ENCODE measurements around the gene PITX2.

The PITX2 gene

GRCh38 chr4:110621839-110622751, 782 bp downstream of the PITX2 start:
- no peak for DNase-seq

- DNase-seq: no peak
Measured at GRCh38 chr4:110621328-110621812, 1.5 kb downstream of the PITX2 start.

- DNase-seq: no peak
Measured at GRCh38 chr4:110620691-110621327, 2.1 kb downstream of the PITX2 start.

GRCh38 chr4:110620322-110620690, 2.6 kb downstream of the PITX2 start:
- no peak for DNase-seq

GRCh38 chr4:110619463-110620247, 3.2 kb downstream of the PITX2 start:
- no peak for DNase-seq

GRCh38 chr4:110618581-110619462, 4.1 kb downstream of the PITX2 start:
- DNase-seq: no peak

- DNase-seq: no peak
Measured at GRCh38 chr4:110617646-110618580, 5.0 kb downstream of the PITX2 start.

GRCh38 chr4:110617075-110617640, 5.7 kb downstream of the PITX2 start:
- DNase-seq: no peak

- DNase-seq: no peak
Measured at GRCh38 chr4:110616238-110617074, 6.4 kb downstream of the PITX2 start.

GRCh38 chr4:110615353-110616237, 7.3 kb downstream of the PITX2 start:
- no peak for DNase-seq

GRCh38 chr4:110614976-110615352, 7.9 kb downstream of the PITX2 start:
- DNase-seq: no peak

- no peak for DNase-seq
Measured at GRCh38 chr4:110614173-110614963, 8.5 kb downstream of the PITX2 start.

- DNase-seq: no peak
Measured at GRCh38 chr4:110613745-110614144, 9.1 kb downstream of the PITX2 start.

GRCh38 chr4:110612631-110613269, 10.1 kb downstream of the PITX2 start:
- no peak for DNase-seq

- DNase-seq: no peak
Measured at GRCh38 chr4:110611968-110612447, 10.9 kb downstream of the PITX2 start.

GRCh38 chr4:110610940-110611831, 11.7 kb downstream of the PITX2 start:
- no peak for DNase-seq
